ENCODE results near the gene EEF1G.
"Not testable (repeated sequence)": the region's sequence is repeated elsewhere in the genome, so short reads cannot be mapped to it uniquely, and the experiment has no call there.

The EEF1G gene

DNA sequence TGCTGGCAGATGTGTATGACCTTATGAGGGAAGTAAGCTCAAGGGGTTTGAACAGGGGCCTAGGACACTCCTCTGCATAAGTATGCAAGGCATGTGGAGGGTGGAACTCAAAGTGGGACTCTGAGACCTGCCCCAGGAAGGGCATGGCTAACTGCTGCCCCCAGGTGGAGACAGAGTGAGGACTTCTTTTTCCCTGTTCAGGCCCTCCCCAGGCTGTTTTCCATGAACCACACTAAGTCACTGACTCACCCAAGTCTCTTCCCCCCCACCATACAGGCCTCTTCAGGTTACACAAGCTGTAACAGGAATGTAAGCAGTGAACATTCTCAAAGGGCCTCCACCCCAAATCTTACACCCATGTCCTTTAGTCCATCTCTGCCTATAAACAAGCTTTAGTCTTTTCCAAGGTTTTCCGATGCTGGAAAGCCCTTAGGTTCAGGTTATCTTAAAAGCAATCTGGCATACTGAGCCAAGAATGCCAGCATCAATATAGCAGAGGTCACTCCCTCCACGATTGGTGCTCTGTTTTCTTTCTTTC lies 13.1 kb downstream of the EEF1G start:
- peaks cover 1% of the 10 kb centered on the region for H3K79me1 ChIP-seq (replicated peaks; ENCODE audit: low read length, poor library complexity, severe bottlenecking)

DNA sequence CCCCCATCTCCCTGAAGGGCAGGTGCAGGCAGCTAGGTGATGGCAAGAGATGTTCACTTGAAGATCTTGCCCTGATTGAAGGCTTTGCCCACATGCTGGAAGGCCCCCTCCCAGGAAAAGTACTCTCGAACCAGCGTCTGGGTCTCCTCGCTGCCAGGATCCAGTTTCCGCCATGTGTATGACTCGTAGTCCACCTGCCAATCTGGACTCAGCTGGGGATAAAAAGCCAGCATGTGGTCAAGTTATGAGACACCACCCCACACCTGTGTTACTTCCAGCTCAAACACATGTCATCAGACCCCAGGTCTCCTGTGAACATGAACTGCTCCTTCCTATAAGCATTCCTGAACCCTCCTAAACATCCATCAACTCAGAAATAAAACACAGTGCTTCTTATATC lies 14.1 kb downstream of the EEF1G start:
- Histone ChIP-seq H3K4me1 (ENCODE audit: control insufficient read depth, insufficient read depth, low read depth, low read length) (peaks cover 44% of the 10 kb centered on the region), H2AK5ac (ENCODE audit: low read length, severe bottlenecking) (peak overlapping the region; percentile 50), H3K36me3 (ENCODE audit: control insufficient read depth in 1 of 2, insufficient read depth in 2 of 2, low read depth in 1 of 2, low read length in 2 of 2) (peaks cover 46 to 51% of the 10 kb centered on the region in 2 experiments), H3K27ac (ENCODE audit: low read length, poor library complexity, severe bottlenecking) (peak overlapping the region; percentile 78), H3K9ac (ENCODE audit: low read length) (peak overlapping the region; percentile 61)
- not testable (repeated sequence) for H3K4ac ChIP-seq (ENCODE audit: low read depth in 1 of 2, low read length in 2 of 2); H4K91ac ChIP-seq (ENCODE audit: low read length); H4K8ac ChIP-seq (ENCODE audit: low read length); H3K9me3 ChIP-seq (ENCODE audit: control insufficient read depth, low read length); H3K4me3 ChIP-seq (ENCODE audit: insufficient read depth in 1 of 2, low read depth in 1 of 2, low read length in 2 of 2); H2BK5ac ChIP-seq (ENCODE audit: low read depth, low read length, poor library complexity, severe bottlenecking); H3K23ac ChIP-seq (ENCODE audit: low read length in 2 of 2); H2BK15ac ChIP-seq (ENCODE audit: low read depth, poor library complexity, severe bottlenecking); H2BK12ac ChIP-seq (ENCODE audit: low read length in 2 of 2); H3K27me3 ChIP-seq (ENCODE audit: control insufficient read depth in 1 of 2, insufficient read depth in 1 of 2, low read length in 2 of 2); H3K18ac ChIP-seq (ENCODE audit: low read depth in 1 of 2, low read length in 2 of 2); H2BK120ac ChIP-seq (ENCODE audit: low read depth, low read length); DNase-seq; H3K79me1 ChIP-seq (replicated peaks; ENCODE audit: low read length, poor library complexity, severe bottlenecking); H3K14ac ChIP-seq (ENCODE audit: low read length in 2 of 2); H3K4me2 ChIP-seq (ENCODE audit: low read length, poor library complexity, severe bottlenecking); H2AFZ ChIP-seq (ENCODE audit: low read depth, low read length)
- WGBS, result 75% methylated on average over 5 of the region's 5 CpGs

More for the DNA sequence above, 13.1 kb downstream of the EEF1G start:
- no peak overlapping the region for H3K14ac ChIP-seq (ENCODE audit: low read length in 2 of 2)
- no peak overlapping the region for H3K4me2 ChIP-seq (ENCODE audit: low read length, poor library complexity, severe bottlenecking)
- H2AK5ac ChIP-seq (ENCODE audit: low read length, severe bottlenecking), result peak overlapping the region; percentile 67
- 2% methylated on average over 2 of the region's 2 CpGs for WGBS
- H4K8ac ChIP-seq (ENCODE audit: low read length), result no peak overlapping the region
- no peak overlapping the region for H3K4me3 ChIP-seq (ENCODE audit: insufficient read depth in 1 of 2, low read depth in 1 of 2, low read length in 2 of 2)
- no peak overlapping the region for H4K91ac ChIP-seq (ENCODE audit: low read length)
- H3K36me3 ChIP-seq (ENCODE audit: control insufficient read depth in 1 of 2, insufficient read depth in 2 of 2, low read depth in 1 of 2, low read length in 2 of 2), result peaks cover 52 to 60% of the 10 kb centered on the region in 2 experiments
- peak overlapping the region; percentile 85 for H3K27ac ChIP-seq (ENCODE audit: low read length, poor library complexity, severe bottlenecking)
- H3K9ac ChIP-seq (ENCODE audit: low read length), result peak overlapping the region; percentile 81
- peaks cover 34% of the 10 kb centered on the region for H3K4me1 ChIP-seq (ENCODE audit: control insufficient read depth, insufficient read depth, low read depth, low read length)
- no peaks in the 10 kb centered on the region for H3K9me3 ChIP-seq (ENCODE audit: control insufficient read depth, low read length)
- no peak overlapping the region for H2BK120ac ChIP-seq (ENCODE audit: low read depth, low read length)
- H2BK12ac ChIP-seq (ENCODE audit: low read length in 2 of 2), result no peak overlapping the region
- H2BK15ac ChIP-seq (ENCODE audit: low read depth, poor library complexity, severe bottlenecking), result no peak overlapping the region
- peak; percentile 97 for DNase-seq
- no peak overlapping the region for H3K18ac ChIP-seq (ENCODE audit: low read depth in 1 of 2, low read length in 2 of 2)
- H2AFZ ChIP-seq (ENCODE audit: low read depth, low read length), result no peak overlapping the region
- H3K27me3 ChIP-seq (ENCODE audit: control insufficient read depth in 1 of 2, insufficient read depth in 1 of 2, low read length in 2 of 2), result no peaks in the 10 kb centered on the region
- no peak overlapping the region for H3K23ac ChIP-seq (ENCODE audit: low read length in 2 of 2)
- no peak overlapping the region for H2BK5ac ChIP-seq (ENCODE audit: low read depth, low read length, poor library complexity, severe bottlenecking)
- H3K4ac ChIP-seq (ENCODE audit: low read depth in 1 of 2, low read length in 2 of 2), result no peak overlapping the region

DNA sequence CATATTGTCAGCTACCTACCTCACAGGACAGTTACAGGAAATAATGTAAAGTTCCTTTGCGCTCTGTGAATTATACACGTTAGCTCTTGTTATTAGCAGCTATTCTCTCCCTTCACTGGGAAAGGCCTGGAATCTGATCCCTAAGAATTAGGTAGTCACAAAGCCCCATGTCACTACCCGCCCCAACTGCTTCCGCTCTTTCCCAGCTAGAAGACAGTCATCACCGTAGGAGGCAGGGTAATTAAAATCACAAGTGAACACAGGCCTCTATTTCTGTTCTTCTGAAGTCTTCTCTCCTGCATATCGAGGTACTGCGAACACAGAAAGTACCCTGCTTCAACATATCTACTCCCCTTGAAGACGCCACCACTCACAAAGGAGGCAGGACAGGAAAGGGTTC lies 14.5 kb downstream of the EEF1G start:
- Histone ChIP-seq H3K27me3 (ENCODE audit: control insufficient read depth in 1 of 2, insufficient read depth in 1 of 2, low read length in 2 of 2) (no peaks in the 10 kb centered on the region), H3K79me1 (replicated peaks; ENCODE audit: low read length, poor library complexity, severe bottlenecking) (peaks cover 1% of the 10 kb centered on the region)

GRCh38 chr11:62558669-62559068 lies 15.0 kb downstream of the EEF1G start:
- 97% methylated on average over 3 of the region's 9 CpGs for WGBS
- no peak overlapping the region for H3K4me3 ChIP-seq (ENCODE audit: insufficient read depth in 1 of 2, low read depth in 1 of 2, low read length in 2 of 2)
- no peak overlapping the region for H3K4me2 ChIP-seq (ENCODE audit: low read length, poor library complexity, severe bottlenecking)

More for the DNA sequence above, 14.5 kb downstream of the EEF1G start:
- Histone ChIP-seq H2BK120ac (ENCODE audit: low read depth, low read length) (no peak overlapping the region), H3K18ac (ENCODE audit: low read depth in 1 of 2, low read length in 2 of 2) (no peak overlapping the region), H3K36me3 (ENCODE audit: control insufficient read depth in 1 of 2, insufficient read depth in 2 of 2, low read depth in 1 of 2, low read length in 2 of 2) (peaks cover 42 to 51% of the 10 kb centered on the region in 2 experiments), H3K4me3 (ENCODE audit: insufficient read depth in 1 of 2, low read depth in 1 of 2, low read length in 2 of 2) (no peak overlapping the region), H2AFZ (ENCODE audit: low read depth, low read length) (no peak overlapping the region), H3K9ac (ENCODE audit: low read length) (peak overlapping the region; percentile 61), H2AK5ac (ENCODE audit: low read length, severe bottlenecking) (no peak overlapping the region), H3K4me1 (ENCODE audit: control insufficient read depth, insufficient read depth, low read depth, low read length) (peaks cover 48% of the 10 kb centered on the region), H2BK15ac (ENCODE audit: low read depth, poor library complexity, severe bottlenecking) (no peak overlapping the region), H3K9me3 (ENCODE audit: control insufficient read depth, low read length) (no peaks in the 10 kb centered on the region), H4K91ac (ENCODE audit: low read length) (no peak overlapping the region), H2BK5ac (ENCODE audit: low read depth, low read length, poor library complexity, severe bottlenecking) (no peak overlapping the region), H4K8ac (ENCODE audit: low read length) (no peak overlapping the region), H3K4ac (ENCODE audit: low read depth in 1 of 2, low read length in 2 of 2) (no peak overlapping the region), H3K4me2 (ENCODE audit: low read length, poor library complexity, severe bottlenecking) (no peak overlapping the region), H2BK12ac (ENCODE audit: low read length in 2 of 2) (no peak overlapping the region), H3K23ac (ENCODE audit: low read length in 2 of 2) (no peak overlapping the region), H3K14ac (ENCODE audit: low read length in 2 of 2) (no peak overlapping the region), H3K27ac (ENCODE audit: low read length, poor library complexity, severe bottlenecking) (peak overlapping the region; percentile 78)
- DNase-seq, result no peak
- WGBS, result 93% methylated on average over 8 of the region's 8 CpGs

More at GRCh38 chr11:62558669-62559068, 15.0 kb downstream of the EEF1G start:
- Histone ChIP-seq H2BK120ac (ENCODE audit: low read depth, low read length) (no peak overlapping the region), H3K27ac (ENCODE audit: low read length, poor library complexity, severe bottlenecking) (peak overlapping the region; percentile 78), H3K4me1 (ENCODE audit: control insufficient read depth, insufficient read depth, low read depth, low read length) (peaks cover 50% of the 10 kb centered on the region), H4K8ac (ENCODE audit: low read length) (no peak overlapping the region), H2AFZ (ENCODE audit: low read depth, low read length) (no peak overlapping the region), H3K23ac (ENCODE audit: low read length in 2 of 2) (no peak overlapping the region), H2BK5ac (ENCODE audit: low read depth, low read length, poor library complexity, severe bottlenecking) (no peak overlapping the region), H3K9ac (ENCODE audit: low read length) (no peak overlapping the region), H3K79me1 (replicated peaks; ENCODE audit: low read length, poor library complexity, severe bottlenecking) (peaks cover 1% of the 10 kb centered on the region), H3K27me3 (ENCODE audit: control insufficient read depth in 1 of 2, insufficient read depth in 1 of 2, low read length in 2 of 2) (no peaks in the 10 kb centered on the region), H2BK12ac (ENCODE audit: low read length in 2 of 2) (peak overlapping the region in 1 of 2 experiments; percentile 49), H3K18ac (ENCODE audit: low read depth in 1 of 2, low read length in 2 of 2) (no peak overlapping the region), H2BK15ac (ENCODE audit: low read depth, poor library complexity, severe bottlenecking) (no peak overlapping the region), H2AK5ac (ENCODE audit: low read length, severe bottlenecking) (no peak overlapping the region), H3K14ac (ENCODE audit: low read length in 2 of 2) (no peak overlapping the region), H3K36me3 (ENCODE audit: control insufficient read depth in 1 of 2, insufficient read depth in 2 of 2, low read depth in 1 of 2, low read length in 2 of 2) (peaks cover 37 to 48% of the 10 kb centered on the region in 2 experiments), H3K4ac (ENCODE audit: low read depth in 1 of 2, low read length in 2 of 2) (no peak overlapping the region), H3K9me3 (ENCODE audit: control insufficient read depth, low read length) (no peaks in the 10 kb centered on the region), H4K91ac (ENCODE audit: low read length) (peak overlapping the region; percentile 8)
- no peak for DNase-seq

Data from mesenchymal stem cell (in vitro differentiated cells and primary cell).